Activated T-cell treated with anti-CD3 and anti-CD28 coated beads for 1 hour (primary cell): Measurements from ENCODE around the gene SPAG6.

Experiments
- DNase-seq: peaks from one replicate; pipeline ENCODE4 v3.0.0-alpha.2; 2020; ENCODE audit warnings: low read depth

SPAG6 gene

DNA sequence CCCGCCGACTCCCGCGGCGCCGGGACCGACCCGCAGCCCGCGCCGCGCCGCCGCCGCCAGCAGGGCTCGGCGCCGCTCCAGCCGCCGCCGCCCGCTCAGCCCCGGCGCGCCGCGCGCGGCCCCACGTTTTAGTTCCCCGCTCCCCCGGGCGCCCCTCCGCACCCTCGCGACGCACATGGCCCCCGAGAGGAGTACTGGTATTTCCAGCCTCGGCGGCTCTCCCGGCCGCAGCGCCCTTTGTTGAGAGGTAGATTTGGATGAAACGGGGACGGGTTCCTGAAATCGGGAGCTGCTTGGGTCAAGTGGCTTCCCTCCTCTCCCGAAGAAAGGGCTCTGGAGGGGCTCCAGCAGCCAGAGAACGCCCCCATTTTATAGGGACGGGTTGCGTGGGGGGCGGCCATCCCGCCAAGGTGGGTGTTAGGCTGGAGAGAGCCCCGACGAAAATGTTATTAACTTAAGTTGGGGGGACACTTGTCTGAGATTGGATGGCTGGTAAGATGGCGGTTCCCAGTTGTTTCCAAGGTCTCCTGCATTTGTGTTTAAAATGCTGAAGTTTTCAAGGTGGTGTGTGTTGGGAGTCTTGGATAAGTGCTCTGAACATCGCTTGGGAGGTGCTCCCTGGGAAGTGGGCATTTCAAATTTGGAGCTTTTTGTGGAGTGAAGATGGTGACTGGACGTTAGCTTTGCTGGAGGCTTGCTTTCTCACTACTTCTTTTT is 23.2 kb upstream of the SPAG6 start:
- no peak for DNase-seq

DNA sequence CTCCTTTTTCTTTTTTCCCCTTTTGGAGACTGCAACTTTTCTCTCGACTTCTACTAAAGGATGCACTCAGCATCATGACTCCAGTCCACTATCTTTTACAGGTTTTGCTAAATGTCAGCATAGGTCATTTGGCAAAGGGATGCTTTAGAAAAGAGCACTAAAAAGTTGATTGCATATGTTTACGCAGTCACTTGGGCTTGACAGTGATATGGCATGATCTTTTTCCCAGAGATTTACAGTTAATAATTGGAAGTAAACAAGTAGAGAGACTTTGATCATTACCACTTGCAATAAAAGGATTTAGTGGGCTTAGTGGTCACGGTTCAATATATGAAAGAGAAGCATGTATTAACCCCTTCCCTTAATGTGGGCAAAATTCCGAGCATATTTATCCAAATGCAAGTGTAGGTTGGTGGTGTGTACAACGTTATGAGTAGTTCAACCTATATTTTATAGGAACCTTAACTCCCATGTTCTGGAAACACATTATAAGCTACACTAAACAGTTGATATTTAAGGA is 22.6 kb upstream of the SPAG6 start:
- no peak for DNase-seq

GRCh38 chr10:22323538-22324305 is 21.6 kb upstream of the SPAG6 start:
- no peak for DNase-seq

DNA sequence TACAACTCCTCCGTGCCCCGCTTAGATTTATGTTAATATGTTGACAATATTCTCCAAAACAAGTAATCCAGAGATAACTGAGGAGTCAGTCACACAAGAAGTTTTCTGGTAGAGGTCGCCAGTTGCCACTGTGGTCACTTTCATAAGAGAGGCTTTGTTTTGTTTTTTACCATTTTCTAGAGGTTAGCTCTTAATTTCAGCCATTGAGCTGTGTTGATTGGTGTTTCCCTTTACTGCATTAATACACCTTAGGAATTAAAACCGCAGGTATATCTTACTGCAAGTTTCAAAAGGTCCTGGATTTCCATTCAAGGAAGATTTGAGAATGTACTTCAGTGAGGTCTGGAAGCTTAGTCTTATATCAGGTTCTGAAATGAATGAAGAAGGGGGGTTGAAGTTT is 20.9 kb upstream of the SPAG6 start:
- DNase-seq: no peak

- no peak for DNase-seq
Observed at GRCh38 chr10:22324893-22325271, 20.4 kb upstream of the SPAG6 start.

DNA sequence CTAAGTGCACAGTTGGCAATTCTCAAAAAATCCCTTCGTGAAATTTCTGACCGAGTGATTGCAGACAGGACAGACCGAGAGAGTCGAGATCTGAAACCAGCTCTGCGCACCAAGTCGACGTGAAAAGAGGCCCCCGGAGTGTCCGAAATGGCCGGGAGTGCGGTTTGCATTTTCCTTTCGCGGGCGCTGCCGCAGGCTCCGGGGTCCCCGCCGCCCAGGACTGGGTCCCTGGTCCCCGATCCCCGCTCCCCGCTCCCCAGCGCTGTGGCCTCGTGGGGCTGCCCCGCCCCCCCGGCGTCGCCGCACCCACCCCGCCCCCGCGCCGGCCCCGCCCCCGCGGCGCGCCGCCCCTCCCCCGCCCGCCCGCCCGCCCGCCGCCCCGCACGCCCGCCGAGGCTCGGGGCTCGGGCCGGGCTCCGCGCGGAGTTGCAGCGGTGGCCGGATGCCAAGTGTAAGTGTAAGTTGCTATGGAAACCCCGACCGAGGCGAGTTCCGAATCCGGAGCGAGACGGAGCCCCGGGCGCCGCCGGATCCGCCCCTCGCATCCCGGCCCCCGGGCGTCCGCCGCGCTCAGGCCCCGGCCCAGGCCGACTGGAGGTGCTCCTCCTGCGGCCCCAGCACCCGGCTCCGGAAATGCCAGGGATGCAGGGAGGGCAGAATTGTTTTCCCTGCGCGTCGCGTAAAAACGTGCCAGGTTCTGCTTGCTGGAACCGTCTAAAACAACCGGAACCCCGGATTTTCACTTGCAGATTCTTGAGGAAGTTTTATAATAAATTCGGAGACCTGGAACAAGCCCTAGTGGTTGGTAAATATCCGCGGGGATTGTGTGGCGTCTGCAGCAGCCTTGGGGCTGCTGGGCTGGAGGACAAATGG is 19.8 kb upstream of the SPAG6 start:
- peak; percentile 64 for DNase-seq

DNA sequence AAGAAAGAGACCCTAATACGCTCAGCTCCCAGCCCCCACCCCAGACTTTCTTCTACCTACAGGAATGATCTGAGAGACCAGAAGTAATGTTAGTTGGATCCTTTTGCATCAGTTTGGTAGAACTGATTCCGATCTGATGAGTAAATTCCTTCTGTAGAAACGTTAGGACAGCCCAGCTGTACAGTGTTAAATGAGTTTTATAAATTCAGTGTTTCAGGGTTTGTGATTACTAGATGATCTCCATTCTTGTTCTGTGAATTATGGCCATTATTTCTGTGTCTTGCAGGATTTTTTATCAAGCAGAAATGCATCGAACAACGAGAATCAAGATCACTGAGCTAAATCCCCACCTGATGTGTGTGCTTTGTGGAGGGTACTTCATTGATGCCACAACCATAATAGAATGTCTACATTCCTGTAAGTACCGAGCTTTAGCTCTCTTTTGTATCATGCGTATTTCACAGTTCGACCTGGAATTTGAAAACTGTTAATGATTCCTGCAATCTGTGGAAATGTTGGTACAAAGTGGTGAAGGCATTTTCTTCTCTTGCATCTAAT is 19.1 kb upstream of the SPAG6 start:
- no peak for DNase-seq

DNA sequence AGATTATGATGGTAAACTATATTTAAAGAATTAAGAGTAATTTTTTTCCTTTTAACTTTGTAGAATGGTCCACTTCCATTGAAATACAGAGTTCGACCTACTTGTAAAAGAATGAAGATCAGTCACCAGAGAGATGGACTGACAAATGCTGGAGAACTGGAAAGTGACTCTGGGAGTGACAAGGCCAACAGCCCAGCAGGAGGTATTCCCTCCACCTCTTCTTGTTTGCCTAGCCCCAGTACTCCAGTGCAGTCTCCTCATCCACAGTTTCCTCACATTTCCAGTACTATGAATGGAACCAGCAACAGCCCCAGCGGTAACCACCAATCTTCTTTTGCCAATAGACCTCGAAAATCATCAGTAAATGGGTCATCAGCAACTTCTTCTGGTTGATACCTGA is 16.1 kb upstream of the SPAG6 start:
- DNase-seq: no peak

- DNase-seq: no peak
Observed at GRCh38 chr10:22332116-22332692, 13.1 kb upstream of the SPAG6 start.

DNA sequence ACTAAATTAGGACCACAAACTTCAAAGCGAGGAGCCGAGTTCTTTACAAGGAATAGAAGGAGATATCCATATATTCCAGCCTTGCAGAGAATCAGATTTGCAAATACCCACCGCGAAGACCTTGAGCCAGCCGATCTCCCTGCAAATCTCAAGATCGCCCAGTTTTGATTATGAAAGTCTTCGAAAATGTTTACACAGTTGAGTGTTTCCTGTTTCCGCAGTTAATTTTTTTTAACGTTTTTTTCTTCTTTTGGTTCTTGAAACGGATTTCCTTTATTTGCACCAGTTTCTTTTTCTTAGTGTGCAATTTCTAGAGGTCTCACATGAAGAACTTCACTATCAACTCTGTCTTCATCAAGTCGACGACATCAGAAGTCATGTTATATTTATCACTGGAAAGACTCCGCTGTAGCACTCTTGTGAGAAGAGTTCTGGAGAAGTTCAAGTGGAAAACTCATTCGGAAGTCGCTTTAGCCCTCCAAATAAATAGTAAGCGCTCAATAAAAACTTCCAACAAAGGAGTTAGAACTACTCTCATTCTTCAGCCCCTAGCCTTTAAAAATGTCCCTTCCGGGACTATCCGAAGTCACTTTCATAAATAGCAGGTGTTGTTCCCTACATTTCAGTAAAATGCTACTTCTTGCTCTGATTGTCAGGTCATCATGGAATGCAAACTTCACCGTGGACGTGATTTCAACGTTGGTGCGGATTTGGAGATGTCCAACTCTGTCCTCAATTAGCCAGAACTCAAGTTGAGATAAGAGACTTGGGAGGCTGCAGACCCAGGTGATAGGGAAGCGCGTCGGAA is 11.9 kb upstream of the SPAG6 start:
- DNase-seq: no peak

GRCh38 chr10:22333975-22334282 is 11.4 kb upstream of the SPAG6 start:
- no peak for DNase-seq

GRCh38 chr10:22334414-22335172 is 10.7 kb upstream of the SPAG6 start:
- no peak for DNase-seq

- DNase-seq: no peak
Observed at GRCh38 chr10:22335173-22335933, 9.9 kb upstream of the SPAG6 start.

DNA sequence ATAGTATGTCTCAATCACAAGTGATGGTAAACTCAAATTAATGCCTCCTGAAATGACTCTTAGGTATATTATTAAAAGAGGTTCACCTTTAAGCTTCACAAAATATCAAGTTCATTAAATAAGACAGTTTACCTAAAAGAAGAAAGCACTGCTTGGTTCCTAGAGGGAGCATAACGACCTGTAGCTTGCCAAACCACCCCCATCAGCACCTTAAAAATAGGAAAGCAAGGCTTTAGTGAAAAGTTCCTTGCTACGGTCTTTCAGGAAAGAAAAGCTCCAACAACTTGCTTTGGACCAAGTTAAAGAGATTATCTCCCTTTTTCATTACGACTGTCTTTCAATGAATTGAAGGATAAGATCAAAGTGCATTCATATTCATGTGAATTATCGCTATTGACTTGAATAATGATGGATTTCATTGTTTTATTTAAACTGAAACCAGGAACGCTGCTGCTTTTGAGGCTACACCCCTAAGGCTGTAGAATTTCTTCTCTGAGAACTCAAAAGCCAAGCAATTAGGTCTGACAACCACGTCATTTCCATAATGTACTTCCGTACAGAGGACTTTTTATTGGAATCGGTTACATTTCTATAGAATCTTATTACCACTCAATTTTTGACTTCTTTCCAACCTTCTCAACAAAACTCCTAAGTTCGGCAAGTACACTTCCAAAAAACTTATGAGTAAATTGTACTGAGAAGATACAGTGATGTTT is 7.0 kb upstream of the SPAG6 start:
- DNase-seq: no peak

GRCh38 chr10:22338931-22339330 is 6.4 kb upstream of the SPAG6 start:
- no peak for DNase-seq

- no peak for DNase-seq
Observed at GRCh38 chr10:22339761-22340328, 5.5 kb upstream of the SPAG6 start.

- no peak for DNase-seq
Observed at GRCh38 chr10:22340329-22341189, 4.7 kb upstream of the SPAG6 start.
